Esophagus (tissue), 2 donors: Measurements from ENCODE around the gene ATP10A. TPM values are rescaled to one million over a fixed set of nuclear protein-coding genes. Genes with fewer than 3 reads are reported as not detected.

Experiments
- H3K27ac ChIP-seq, 2 donors: one replicate each; pipeline ENCODE4 v1.5.1; 2013; ENCODE audit warnings: low read depth in 2 of 2, mild to moderate bottlenecking in 2 of 2, inconsistent platforms in 1 of 2, low read length in 1 of 2, moderate library complexity in 1 of 2
- H3K27me3 ChIP-seq, 2 donors: one replicate each; pipeline ENCODE4 v1.6.1; 2013; ENCODE audit warnings: low read length in 2 of 2, control low read depth in 1 of 2, mild to moderate bottlenecking in 1 of 2; ENCODE audit not compliant: insufficient read depth in 2 of 2, control insufficient read depth in 1 of 2
- H3K36me3 ChIP-seq, 2 donors: one replicate each; pipeline ENCODE4 v1.6.1; 2013; ENCODE audit warnings: low read length in 1 of 2; ENCODE audit not compliant: control insufficient read depth in 2 of 2, insufficient read depth in 2 of 2
- H3K4me1 ChIP-seq, 2 donors: one replicate each; pipeline ENCODE4 v1.6.1; 2013; ENCODE audit warnings: low read length in 1 of 2; ENCODE audit not compliant: control insufficient read depth in 2 of 2, insufficient read depth in 2 of 2
- H3K4me3 ChIP-seq, 2 donors: one replicate each; pipeline ENCODE4 v1.5.1; 2013; ENCODE audit warnings: low read length in 2 of 2, mild to moderate bottlenecking in 2 of 2, low read depth in 1 of 2, moderate library complexity in 1 of 2
- H3K9me3 ChIP-seq, 2 donors: one replicate each; pipeline ENCODE4 v1.6.1; 2013; ENCODE audit warnings: mild to moderate bottlenecking in 2 of 2, low read depth in 1 of 2, low read length in 1 of 2, moderate library complexity in 1 of 2; ENCODE audit not compliant: control insufficient read depth in 2 of 2, insufficient read depth in 1 of 2
- WGBS, 2 donors: extraction: QIAGEN DNeasy Blood & Tissue Kit; methylation state at CpG; one replicate each; pipeline ENCODE4 v1.1.7; 2013; 5-methylcytosine and 5-hydroxymethylcytosine counted together
- polyA plus RNA-seq, 2 donors: library from polyadenylated mRNA; stranded (reverse); fragments of 200-250 nt; gene quantifications; one replicate each; pipeline ENCODE4 v1.2.3, GENCODE V29; 2013
- donor health status: healthy with polysubstance abuse.
- donor health status: Bipolar disorder and iron deficiency.

ATP10A gene
- polyA plus RNA-seq, 2 donors = 0.79 to 0.86 TPM

DNA sequence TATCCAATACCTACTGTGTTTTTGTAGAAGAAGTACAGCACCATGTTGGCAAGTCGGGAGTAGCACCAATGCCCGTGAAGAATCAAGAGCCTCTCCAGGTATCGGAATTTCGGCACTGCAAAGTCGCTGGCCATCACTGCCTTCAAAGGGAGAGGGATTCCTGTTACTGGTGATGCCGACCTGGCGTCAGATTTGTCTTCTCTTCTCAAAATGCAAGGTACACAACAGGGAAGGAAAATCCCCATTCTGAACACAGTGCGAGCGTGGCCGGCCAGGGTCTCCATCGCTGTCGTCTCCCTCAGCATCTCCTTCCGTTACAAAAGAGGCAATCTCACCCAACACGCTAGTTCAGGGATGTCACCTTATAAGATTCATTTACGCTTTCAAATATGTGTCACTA, 175.4 kb downstream of the ATP10A start:
- Histone ChIP-seq H3K27ac (no peak overlapping the region), H3K9me3 (peaks cover 2 to 4% of the 10 kb centered on the region in 2 donors), H3K36me3 (no peaks in the 10 kb centered on the region), H3K4me3 (no peak overlapping the region), H3K27me3 (no peaks in the 10 kb centered on the region), H3K4me1 (peaks cover 0 to 3% of the 10 kb centered on the region in 2 donors)
- WGBS, 2 donors = 93% methylated on average over 15 of the region's 15 CpGs

DNA sequence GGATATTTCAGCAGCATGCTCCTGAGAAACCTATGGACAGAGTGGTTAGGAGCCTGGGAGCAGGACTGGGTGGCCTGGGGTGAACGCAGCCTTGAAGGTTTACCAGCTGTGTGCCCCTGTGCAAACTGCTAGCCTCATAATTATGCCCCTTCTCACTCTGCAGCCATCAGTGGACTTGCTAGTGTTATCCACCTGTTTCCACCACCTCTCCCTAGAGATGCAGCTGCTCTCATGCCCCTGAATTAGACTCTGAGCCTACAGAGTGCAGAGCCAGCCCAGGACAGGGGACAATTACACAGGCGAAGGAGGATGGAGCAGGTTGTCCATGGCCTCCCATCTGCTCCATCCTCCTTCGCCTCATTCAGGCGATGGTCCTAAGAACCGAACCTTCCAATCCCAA, 175.9 kb downstream of the ATP10A start:
- H3K4me3 ChIP-seq = no peak overlapping the region
- WGBS, 2 donors = 94 to 95% methylated on average over 5 of the region's 5 CpGs
- peaks cover 2 to 4% of the 10 kb centered on the region in 2 donors for H3K9me3 ChIP-seq
- H3K27me3 ChIP-seq = no peaks in the 10 kb centered on the region
- H3K36me3 ChIP-seq = no peaks in the 10 kb centered on the region
- H3K4me1 ChIP-seq = peaks cover 0 to 3% of the 10 kb centered on the region in 2 donors
- H3K27ac ChIP-seq = no peak overlapping the region

DNA sequence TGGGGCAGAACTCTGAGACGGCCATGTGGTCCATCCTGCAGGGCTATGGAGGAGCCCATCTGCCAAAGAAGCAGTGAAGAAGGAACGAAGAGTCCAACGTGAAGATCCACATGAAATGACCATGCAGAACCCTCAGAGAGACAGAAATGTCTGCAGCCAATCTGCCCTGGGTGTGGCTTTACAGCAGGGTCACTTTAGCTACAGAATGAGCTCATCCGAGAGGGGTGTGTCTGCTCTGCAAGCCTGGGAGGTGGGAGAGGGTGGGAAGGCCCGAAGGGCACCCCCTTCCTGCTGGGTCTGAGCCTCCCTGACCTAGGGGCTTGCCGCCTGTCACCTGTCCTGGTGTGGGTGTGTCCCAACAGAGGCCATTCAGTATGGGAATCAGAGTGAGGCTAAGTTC, 176.3 kb downstream of the ATP10A start:
- H3K4me3 ChIP-seq = no peak overlapping the region
- no peak overlapping the region for H3K27ac ChIP-seq
- H3K9me3 ChIP-seq = peaks cover 2 to 4% of the 10 kb centered on the region in 2 donors
- 85 to 88% methylated on average over 6 of the region's 6 CpGs for WGBS, 2 donors
- peaks cover 0 to 3% of the 10 kb centered on the region in 2 donors for H3K4me1 ChIP-seq
- H3K27me3 ChIP-seq = no peaks in the 10 kb centered on the region
- no peaks in the 10 kb centered on the region for H3K36me3 ChIP-seq

DNA sequence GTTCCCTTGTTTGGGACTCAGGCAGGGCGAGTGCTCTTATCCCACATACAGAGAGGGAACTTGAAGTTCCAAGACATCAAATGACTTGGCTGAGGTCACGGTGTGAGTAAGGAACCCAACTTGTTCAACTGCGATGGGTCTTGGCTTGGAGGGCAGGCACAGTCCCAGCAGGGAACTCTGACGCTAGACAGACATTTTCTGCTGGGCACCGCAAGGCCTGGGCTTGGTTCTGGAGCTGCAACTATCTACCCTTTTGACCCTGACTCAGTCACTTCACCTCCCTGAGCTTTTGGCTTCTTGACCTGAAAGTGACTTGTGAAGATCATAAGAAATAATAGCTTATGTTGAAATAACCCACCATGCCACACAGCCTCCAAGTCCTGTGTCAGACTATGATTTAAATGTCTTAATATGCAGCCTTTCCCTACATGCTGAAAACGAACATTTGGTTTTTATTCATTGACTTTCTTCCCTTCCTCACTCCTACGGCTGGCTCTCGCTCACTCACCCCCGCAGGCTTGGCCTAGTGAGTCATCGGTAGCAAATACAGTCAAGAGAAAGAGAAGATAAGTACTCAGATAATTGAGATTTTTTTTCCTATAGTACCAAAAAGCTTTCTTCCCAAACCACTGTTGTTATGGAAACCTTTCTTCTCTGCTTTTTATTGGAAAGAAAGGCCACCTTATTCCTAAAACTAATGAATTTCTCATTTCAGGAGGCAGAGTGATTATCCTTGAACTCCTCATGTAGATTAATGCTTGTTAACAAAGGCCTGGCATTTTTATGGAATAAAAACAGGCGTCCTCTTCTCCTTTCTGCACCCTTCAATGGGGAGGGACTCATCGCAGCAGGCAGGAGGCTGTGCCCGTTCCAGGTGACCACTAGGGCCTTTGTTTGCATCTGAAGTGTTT, 178.4 kb downstream of the ATP10A start:
- Histone ChIP-seq H3K27ac (no peak overlapping the region), H3K4me1 (peaks cover 0 to 3% of the 10 kb centered on the region in 2 donors), H3K4me3 (no peak overlapping the region), H3K9me3 (peaks cover 2 to 4% of the 10 kb centered on the region in 2 donors), H3K27me3 (no peaks in the 10 kb centered on the region), H3K36me3 (no peaks in the 10 kb centered on the region)
- 60 to 68% methylated on average over 13 of the region's 13 CpGs for WGBS, 2 donors

DNA sequence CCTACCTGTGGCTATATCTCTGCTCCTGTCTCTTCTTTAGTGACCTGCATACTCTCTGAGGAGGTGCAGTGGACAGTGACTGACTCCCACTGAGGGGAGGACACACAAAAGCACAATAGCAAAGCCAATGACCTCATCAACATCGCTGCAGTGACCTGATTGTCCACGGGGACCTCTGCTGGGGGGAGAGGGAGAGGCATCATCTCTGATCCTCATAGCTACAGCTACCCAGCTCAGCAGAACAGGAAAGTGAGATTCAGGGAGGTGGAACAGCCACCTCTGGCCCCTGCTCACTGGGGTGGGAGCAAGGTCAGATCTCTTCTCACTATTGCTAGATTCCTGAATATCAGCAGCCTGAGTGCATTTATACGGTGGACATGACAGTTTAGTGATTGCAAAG, 179.2 kb downstream of the ATP10A start:
- peaks cover 2 to 4% of the 10 kb centered on the region in 2 donors for H3K9me3 ChIP-seq
- H3K4me3 ChIP-seq = no peak overlapping the region
- H3K4me1 ChIP-seq = peaks cover 0 to 3% of the 10 kb centered on the region in 2 donors
- 86 to 87% methylated on average over 3 of the region's 3 CpGs for WGBS, 2 donors
- no peaks in the 10 kb centered on the region for H3K27me3 ChIP-seq
- peaks cover 0 to 3% of the 10 kb centered on the region in 2 donors for H3K36me3 ChIP-seq
- H3K27ac ChIP-seq = no peak overlapping the region

DNA sequence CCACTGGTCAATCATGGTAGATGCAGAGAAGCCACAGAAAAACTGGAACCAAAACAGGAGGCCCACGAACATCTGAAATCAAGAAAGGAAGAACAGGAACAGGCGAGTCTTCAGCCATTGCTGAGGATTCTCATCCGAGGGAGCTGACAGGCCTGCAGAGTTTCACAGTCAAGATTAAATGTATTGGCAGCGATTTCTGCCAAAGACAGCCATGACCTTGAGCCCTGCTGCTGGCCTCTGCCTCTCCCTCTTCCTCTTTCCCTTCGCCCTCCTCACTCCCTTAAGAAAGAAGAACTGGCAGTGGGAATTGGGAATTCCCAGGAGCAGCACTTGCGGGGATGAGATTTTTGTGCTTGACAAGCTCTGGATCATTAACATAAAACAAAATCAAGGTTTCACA, 179.7 kb downstream of the ATP10A start:
- peaks cover 0 to 3% of the 10 kb centered on the region in 2 donors for H3K4me1 ChIP-seq
- H3K36me3 ChIP-seq = peaks cover 0 to 3% of the 10 kb centered on the region in 2 donors
- no peak overlapping the region for H3K4me3 ChIP-seq
- H3K9me3 ChIP-seq = peaks cover 2 to 4% of the 10 kb centered on the region in 2 donors
- H3K27me3 ChIP-seq = no peaks in the 10 kb centered on the region
- H3K27ac ChIP-seq = no peak overlapping the region
- 69 to 79% methylated on average over 6 of the region's 6 CpGs for WGBS, 2 donors

DNA sequence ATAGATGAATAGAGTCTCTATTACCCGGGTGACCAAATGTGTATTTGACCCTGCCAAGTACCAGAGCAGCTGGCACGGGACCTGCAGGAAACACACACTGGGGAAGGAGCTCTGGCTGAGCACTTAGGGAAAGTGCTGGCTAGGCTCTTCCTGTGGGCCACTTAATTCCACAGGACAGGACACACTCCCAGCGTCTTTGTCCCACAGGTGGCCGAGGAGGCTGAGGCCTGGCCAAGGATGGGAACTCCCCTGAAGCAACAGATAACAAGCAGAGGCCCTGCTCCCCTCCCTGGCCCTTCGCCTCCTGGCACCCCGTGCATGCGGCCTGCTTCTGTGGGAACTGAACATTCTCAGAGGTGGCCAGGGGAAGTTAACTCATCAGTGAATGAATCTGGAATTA, 180.8 kb downstream of the ATP10A start:
- H3K4me1 ChIP-seq = peaks cover 0 to 3% of the 10 kb centered on the region in 2 donors

DNA sequence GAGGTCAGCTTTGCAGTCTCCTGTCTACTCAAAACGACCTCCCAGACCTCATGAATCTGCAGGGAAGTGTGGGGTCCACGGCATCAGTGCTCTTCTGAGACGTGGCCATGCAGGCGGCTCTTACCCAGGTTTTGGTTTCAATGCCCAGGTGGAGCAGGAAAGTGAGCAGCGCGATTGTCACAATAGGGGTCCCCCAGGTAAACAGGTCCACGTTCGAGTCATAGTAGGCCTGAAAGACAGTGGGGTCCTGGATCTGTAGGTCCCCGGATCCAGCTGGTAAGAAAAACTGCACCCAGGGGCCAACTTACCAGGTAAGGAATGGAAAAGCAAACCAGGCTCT, 182.5 kb downstream of the ATP10A start:
- no peak overlapping the region for H3K4me3 ChIP-seq
- 77 to 88% methylated on average over 9 of the region's 9 CpGs for WGBS, 2 donors
- no peaks in the 10 kb centered on the region for H3K27me3 ChIP-seq
- peaks cover 0 to 3% of the 10 kb centered on the region in 2 donors for H3K36me3 ChIP-seq
- peaks cover 2 to 4% of the 10 kb centered on the region in 2 donors for H3K9me3 ChIP-seq
- peaks cover 0 to 3% of the 10 kb centered on the region in 2 donors for H3K4me1 ChIP-seq
- no peak overlapping the region for H3K27ac ChIP-seq

More for the DNA sequence above, 180.8 kb downstream of the ATP10A start:
- H3K4me3 ChIP-seq = no peak overlapping the region
- peaks cover 0 to 3% of the 10 kb centered on the region in 2 donors for H3K36me3 ChIP-seq
- WGBS, 2 donors = 61% methylated on average over 7 of the region's 7 CpGs
- H3K9me3 ChIP-seq = peaks cover 2 to 4% of the 10 kb centered on the region in 2 donors
- peak overlapping the region in 1 of 2 donors; percentile 69 for H3K27ac ChIP-seq
- no peaks in the 10 kb centered on the region for H3K27me3 ChIP-seq

DNA sequence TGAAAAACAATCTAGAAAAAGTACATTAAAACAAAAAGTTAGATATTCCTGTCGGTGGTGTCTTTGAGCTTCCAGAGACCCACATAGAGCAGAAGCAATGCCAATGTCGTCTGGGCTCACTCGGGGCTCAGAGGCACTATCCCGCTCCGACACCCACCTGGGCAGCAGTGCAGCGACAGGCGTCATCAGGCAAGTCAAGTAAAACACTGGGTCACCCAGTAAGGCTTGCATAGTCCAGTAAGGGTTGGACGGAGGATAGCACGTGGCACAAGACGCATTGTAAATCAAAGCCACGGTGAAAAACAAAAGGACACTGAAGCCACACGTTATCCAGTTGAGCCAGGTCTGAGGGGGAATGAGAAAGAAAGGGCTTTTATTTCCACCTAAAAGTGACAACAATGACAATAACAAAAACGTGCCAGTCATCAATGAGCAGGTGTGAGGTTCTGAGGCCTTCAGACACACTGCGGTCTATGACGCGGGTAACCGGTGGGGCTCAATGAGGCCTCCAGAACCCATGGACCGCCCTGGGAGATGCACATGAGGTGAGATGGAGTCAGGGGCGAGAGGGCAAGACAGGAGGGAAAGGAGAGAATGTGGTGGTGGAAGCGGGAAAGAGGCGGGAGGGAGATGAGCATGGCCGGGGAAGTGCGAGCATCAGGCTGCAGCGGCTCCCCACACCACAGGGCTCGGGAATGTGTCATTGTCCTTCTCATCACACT, 183.0 kb downstream of the ATP10A start:
- Histone ChIP-seq H3K4me3 (no peak overlapping the region), H3K27ac (no peak overlapping the region), H3K36me3 (peaks cover 0 to 3% of the 10 kb centered on the region in 2 donors), H3K4me1 (peaks cover 0 to 3% of the 10 kb centered on the region in 2 donors), H3K9me3 (peaks cover 2 to 4% of the 10 kb centered on the region in 2 donors), H3K27me3 (no peaks in the 10 kb centered on the region)
- WGBS, 2 donors = 87 to 91% methylated on average over 25 of the region's 25 CpGs
